GM21529 (cell line): ENCODE measurements around the gene COL6A2.
"Not testable (repeated sequence)": the region's sequence is repeated elsewhere in the genome, so short reads cannot be mapped to it uniquely, and the experiment has no call there.

Source experiments
- ATAC-seq: cut with Tn5 transposase; IDR thresholded peaks from one replicate; pipeline ENCODE4 v1.9.1; 2021; ENCODE audit not compliant: unreplicated experiment

The COL6A2 gene

DNA sequence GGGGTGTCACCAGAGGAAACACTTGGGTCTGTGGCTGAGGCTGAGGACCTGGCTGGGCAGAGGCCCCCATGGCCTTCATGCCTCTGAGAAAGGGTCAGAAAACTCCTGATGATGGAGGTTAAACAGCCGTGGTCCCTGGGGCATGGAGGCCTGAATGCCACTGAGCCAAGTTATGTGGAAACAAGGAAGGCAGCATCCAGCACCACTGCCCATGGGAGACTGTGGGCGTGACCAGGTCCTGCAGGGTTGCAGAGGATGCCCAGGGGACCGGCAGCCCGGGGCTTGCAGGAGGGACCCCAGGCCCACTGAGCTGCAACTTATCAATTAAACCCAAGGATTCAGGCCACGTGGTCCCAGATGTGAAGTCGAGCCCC lies 18.9 kb upstream of the COL6A2 start:
- no peak for ATAC-seq

DNA sequence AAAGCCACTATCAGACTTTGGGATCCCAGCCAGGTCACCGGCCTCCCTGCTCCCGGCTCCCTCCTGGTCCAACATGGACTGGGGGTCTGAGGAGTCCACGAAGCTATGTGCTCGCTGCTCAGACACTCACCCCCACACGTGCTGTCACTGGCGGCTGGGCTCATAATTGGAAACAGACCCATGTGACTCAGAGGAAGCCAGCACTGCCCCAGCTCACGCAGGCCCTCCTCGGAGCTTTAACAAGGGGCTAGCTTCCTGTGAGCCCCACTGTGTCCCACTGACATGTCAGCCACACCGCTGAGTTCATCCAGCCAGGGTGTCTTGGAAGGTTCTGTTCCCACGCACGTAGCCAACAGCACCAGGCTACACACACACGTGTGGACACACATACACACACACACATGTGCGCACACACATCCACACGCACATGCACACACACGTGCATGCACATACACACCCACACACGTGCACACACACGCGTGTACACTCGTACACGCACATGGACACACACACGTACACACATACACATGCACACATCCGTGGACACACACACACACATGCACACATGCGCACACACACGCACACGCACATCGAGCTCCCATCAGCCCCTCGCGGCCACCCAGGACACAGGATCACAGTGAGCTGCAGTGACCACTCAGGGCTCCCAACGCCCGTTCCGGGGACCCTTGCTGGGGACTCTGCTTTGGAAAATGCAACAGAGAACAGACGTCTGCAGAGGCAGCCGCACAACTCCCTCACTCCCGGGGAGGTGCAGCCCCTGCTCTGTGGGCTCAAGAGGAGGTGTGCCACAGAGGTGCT lies 18.4 kb upstream of the COL6A2 start:
- ATAC-seq, result no peak

DNA sequence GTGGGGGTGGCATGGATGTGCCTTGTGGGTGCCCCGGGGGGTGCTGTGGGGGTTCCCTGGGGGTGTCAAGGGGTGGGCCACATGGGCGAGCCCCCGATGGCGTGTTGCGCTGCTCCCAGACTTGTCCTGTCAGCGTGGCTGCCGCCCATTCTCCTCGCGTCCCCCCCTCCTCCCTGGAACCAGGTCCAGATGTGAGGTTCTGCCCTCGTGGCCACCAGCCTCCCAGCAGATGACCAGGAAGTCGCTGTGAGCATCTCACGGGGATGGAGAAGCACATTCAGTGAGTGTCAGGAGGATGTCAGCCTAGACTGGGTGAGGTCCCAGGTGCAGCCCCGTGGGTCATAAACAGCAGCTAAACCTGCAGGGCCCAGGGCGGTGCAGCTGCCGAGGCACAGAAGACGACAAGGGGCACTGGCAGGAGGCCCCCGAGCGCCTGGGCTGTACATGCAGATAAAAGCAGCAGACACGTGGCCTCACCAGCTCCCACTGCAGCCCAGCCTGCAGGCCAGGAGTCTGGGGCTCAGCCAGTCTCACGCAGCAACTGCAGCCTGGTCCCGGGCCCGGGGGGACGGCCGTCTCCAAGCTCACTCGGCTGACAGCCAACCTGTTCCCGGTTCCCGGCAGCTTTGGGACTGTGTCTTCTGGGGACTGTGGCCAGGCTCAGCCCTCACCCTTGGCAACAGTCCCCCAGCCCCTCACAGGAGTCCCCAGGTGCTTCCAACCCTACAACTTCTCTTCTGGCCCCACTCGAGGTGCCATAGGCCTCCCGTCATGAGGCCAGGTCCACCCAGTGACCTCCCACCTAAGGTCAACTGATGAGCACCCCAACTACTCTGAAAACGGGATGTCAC lies 17.5 kb upstream of the COL6A2 start:
- ATAC-seq, result no peak

DNA sequence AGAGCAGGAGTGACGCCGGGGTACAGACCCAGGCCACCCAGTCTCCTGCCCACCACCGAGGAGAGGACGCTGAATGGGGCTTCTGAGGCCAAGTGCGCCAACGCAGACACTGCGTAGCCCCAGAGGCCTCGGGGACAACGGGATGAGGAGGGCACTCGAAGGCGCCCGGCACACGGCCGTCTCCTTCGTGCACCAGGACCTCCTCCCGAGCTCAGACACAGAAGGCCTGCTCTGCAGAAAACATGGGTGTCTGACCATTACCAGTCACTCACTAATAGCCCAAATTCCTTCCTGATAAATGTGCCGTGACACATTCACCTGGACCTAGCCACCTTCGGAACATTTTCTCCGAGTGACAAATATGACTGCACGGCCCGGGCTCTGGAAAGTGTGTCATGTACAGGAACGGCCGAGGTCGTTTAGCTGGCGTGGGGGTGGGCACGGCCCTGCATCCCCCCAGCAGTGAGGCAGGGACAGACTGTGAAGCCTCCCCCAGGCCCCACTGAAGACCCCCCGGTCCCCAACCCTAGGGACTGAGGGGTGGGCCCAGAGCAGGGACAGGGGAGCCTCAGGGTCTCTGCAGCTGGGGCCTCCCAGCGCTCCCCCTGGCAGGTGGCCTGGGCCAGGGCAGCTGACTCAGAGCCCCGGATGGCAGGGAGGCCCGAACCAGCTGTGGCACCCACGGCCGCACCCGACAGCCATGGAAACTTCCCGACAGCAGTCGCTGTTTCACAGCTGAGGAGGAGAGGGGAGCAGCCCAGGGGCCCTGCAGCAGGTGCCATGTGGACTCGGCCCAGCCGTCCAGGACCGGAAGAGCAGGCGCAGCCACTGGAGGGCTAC lies 16.7 kb upstream of the COL6A2 start:
- no peak for ATAC-seq

DNA sequence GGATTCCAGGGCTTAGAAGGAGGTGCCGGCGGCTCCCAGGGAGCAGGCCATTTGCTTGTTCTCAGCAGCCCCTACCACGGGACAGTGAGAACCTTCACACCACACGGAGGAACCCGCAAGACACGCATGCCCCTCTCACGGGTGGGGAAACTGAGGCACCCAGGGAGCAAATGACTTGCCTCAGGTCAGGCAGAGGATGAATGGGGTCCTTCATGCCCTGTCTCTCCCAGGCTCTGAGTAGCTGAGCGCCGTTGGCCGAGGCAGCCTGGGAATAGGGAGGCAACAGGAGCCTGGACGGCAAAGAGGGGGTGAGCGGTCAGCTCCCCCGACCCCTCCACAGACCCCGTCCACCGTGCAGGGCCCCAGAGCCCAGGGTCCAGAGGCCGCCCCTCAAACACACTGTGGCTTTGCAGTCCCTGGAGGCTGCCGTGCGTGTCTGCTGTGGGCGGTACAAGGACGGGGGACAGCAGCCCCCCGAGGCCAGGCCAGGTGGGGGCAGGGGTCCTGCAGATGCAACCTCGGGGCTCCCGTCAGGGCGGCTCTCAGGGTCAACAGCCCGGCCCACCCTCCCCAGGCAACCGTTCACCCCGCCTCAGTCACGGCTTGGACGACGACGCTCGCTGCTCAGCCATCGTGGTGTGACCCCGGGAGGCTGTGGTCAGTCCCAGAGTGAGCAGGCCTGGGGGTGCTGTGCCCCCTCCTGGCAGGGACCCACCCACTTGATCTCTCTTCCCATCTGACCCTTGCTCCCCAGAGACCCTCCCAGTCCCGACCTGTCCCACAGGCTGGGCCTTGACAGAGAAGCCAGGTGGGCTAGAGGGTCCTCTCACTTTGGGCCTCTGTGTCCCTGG lies 15.8 kb upstream of the COL6A2 start:
- ATAC-seq, result no peak

GRCh38 chr21:46082713-46082962 lies 15.3 kb upstream of the COL6A2 start:
- ATAC-seq, result no peak

- no peak for ATAC-seq
Observed at GRCh38 chr21:46082963-46083790, 14.7 kb upstream of the COL6A2 start.

GRCh38 chr21:46083791-46084561 lies 13.9 kb upstream of the COL6A2 start:
- ATAC-seq, result no peak

DNA sequence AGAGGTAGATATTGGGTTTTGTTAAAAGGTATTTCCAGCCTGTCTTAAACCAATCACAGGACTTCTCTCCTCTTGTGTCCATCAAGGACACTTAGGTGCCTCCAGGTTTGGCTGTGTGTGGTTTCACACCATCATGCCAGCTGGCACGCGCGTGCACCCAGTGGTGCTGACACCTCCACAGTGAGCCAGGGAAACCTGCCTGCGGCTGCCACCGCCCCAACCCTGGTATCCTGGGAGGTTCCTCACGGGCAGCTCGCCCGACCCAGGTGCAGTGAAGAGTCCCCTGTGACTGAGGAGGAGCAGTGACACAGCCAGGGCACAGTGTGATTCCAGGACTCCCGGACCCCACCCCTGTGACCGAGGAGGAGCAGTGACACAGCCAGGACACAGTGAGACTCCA lies 13.2 kb upstream of the COL6A2 start:
- no peak for ATAC-seq

GRCh38 chr21:46085259-46085658 lies 12.7 kb upstream of the COL6A2 start:
- ATAC-seq, result not testable (repeated sequence)

- ATAC-seq, result no peak
Observed at GRCh38 chr21:46087641-46088040, 10.3 kb upstream of the COL6A2 start.

- no peak for ATAC-seq
Observed at GRCh38 chr21:46088189-46088588, 9.7 kb upstream of the COL6A2 start.

- ATAC-seq, result no peak
Observed at GRCh38 chr21:46089285-46089684, 8.6 kb upstream of the COL6A2 start.

DNA sequence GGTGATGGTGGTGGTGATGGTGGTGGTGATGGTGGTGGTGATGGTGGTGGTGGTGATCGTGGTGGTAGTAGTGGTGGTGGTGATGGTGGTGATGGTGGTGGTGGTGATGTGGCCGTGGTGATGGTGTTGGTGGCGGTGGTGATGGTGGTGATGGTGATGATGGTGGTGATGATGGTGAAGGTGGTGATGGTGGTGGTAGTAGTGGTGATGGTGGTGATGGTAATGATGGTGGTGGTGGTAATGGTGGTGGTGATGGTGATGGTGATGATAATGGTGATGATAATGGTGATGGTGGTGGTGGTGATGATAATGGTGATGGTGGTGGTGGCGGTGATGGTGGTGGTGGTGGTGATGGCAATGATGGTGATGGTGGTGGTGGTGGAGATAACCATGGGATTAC lies 6.8 kb upstream of the COL6A2 start:
- ATAC-seq, result no peak

GRCh38 chr21:46091631-46092025 lies 6.3 kb upstream of the COL6A2 start:
- ATAC-seq, result no peak

- ATAC-seq, result no peak
Observed at GRCh38 chr21:46092026-46092764, 5.7 kb upstream of the COL6A2 start.

GRCh38 chr21:46092811-46093667 lies 4.9 kb upstream of the COL6A2 start:
- no peak for ATAC-seq
